Ureter (tissue), 1 donor: ENCODE data around the gene MAP2K1. TPM values are rescaled to one million over a fixed set of nuclear protein-coding genes. Genes with fewer than 3 reads are reported as not detected.
A peak's percentile ranks its signal among the peaks of the same experiment; 100 is the strongest.
"Not testable (repeated sequence)": the region's sequence is repeated elsewhere in the genome, so short reads cannot be mapped to it uniquely, and the experiment has no call there.

ENCODE experiments used
- DNase-seq: peaks from one replicate; pipeline ENCODE4 v3.0.0-alpha.2; 2020; ENCODE audit warnings: low spot score
- total RNA-seq: library from RNA; stranded (reverse); gene quantifications from one replicate; pipeline ENCODE4 v1.2.4, GENCODE V29; 2023
- donor health status: DM: yes; HTN: yes; CAD: no.

The MAP2K1 gene
- total RNA-seq, result 23.1 TPM

DNA sequence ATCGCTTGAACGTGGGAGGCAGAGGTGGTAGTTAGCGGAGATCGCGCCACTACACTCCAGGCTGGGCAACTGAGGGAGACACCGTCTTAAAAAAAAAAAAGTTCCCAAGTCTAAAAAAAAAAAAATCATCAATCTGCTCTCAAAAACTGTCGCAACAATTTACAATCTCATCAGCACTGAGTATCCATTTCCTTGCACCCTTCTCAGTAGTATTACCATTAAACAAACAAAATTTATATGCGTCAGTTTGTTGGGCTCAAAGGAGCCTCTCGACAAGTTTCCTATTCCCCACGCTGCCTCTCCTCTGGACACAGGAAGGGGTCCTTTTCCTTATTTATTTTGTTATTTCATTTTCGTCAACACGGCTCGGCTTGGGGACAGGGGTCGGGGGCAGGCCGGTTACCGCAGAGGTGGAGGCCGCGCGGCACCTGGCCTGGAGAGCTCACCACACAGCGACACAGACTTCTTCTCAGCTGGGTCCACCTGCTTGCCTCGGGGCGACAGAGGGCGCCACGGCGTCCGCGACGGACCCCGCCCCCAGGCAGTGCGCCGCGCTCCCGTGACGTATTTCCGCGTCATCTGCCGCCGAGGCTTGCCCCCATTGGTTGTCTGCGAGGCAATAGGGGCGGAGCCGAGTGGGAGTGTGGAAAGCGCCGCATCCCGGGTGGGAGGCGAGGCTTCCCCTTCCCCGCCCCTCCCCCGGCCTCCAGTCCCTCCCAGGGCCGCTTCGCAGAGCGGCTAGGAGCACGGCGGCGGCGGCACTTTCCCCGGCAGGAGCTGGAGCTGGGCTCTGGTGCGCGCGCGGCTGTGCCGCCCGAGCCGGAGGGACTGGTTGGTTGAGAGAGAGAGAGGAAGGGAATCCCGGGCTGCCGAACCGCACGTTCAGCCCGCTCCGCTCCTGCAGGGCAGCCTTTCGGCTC, at the start of gene MAP2K1:
TSS of gene MAP2K1 (plus strand) at position 709 of the 920 bp plus-strand sequence. CDS start 436 bp downstream, outside the sequence.
- peak; percentile 99 for DNase-seq

GRCh38 chr15:66348530-66348929, 38.2 kb upstream of the MAP2K1 start:
- DNase-seq, result not testable (repeated sequence)

DNA sequence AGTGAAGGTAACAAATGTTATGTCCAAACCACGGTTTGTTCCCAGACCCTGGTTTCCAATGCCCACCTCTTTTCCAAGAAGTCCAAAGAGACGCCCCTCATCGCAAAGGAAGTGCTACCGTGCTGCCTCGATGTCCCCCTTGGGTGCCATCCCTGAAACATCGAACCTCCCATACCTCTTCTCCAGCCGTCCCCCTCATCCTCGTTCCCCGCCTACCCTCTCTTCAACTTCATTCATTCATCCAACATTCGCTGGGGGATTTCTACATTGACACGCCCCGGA, 30.7 kb upstream of the MAP2K1 start:
- no peak for DNase-seq

DNA sequence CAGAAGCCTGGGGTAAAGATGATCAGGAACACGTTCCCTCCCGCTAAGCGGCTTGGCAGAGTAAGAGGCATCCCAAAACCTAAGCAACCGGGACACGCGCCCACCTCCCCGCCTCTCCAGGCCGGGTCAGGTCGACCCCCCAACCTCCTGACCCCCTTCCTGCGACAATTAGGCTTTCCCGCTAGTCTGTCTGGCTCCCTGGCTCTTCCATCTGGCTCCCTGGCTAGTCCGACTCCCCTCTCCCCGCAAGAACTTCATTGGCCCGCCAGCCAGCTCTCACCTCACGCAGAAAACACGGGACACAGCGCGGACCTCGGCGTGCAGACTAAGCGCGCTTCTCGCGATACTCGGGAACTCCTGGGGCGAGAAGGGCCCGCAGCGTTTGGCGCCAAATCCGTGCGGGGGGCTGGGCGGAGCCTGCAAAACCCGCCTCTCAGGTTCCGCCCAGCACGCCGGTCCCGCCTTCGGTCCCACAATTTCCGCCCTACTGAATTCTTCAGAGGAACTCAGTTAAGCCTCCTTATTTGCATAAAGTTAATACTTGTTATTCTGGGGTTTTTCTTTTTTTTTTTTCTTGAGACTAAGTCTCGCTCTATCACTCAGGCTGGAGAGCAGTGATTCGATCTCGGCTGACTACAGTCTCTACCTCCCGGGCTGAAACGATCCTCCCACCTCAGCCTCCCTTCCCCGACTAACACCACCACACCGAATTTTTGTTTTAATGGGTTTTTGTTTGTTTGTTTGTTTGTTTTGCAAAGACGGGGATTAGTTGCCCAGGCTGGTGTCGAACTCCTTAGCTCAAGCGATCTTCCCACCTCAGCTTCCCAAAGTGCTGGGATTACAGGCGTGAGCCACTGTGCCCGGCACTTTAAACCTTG, 30.1 kb upstream of the MAP2K1 start, which contains the start of gene TIPIN:
TSS of gene TIPIN (minus strand) at position 327 of the 878 bp plus-strand sequence. CDS start 3,738 bp downstream, outside the sequence.
- DNase-seq, result peak; percentile 95

DNA sequence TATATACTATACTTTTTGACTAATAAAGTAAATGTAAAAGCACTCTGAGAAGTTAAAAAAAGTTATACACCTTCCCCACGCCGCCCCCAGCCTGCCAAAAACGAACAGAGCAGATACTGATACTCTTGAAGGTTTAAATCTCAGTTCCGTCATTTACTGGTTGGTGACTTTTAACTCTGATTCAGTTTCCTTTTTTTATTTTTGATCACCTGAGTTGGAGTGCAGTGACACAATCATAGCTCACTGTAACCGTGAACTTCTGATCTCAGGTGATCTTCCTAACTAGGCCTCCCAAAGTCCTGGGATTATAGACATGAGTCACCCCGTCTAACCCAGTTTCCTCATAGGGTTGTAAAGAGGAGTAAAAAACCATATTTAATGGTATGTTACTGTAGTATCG, 27.0 kb upstream of the MAP2K1 start:
- no peak for DNase-seq

DNA sequence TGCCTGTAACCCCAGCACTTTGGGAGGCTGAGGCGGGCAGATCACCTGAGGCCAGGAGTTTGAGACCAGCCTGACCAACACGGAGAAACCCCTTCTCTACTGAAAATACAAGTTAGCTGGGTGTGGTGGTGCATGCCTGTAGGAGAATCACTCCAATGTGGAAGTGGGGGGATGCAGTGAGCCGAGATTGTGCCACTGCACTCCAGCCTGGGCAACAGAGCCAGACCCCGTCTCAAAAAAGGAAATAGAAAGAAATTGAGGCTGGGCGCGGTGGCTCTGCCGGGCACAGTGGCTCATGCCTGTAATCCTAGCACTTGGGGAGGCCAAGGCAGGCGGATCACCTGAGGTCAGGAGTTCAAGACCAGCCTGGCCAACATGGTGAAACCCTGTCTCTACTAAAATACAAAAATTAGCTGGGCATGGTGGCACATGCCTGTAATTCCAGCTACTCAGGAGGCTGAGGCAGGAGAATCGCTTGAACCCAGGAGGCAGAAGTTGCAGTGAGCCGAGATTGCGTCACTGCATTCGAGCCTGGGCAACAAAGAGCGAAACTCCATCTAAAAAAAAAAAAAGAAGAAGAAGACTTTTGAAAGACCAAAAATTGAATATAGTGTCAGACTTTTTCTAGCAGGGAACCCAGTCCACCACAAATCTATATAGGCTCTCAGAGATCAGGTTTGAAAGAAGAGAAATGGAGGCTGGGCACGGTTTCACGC, 24.8 kb upstream of the MAP2K1 start:
- not testable (repeated sequence) for DNase-seq

- no peak for DNase-seq
Measured at GRCh38 chr15:66362776-66363175, 23.9 kb upstream of the MAP2K1 start.

DNA sequence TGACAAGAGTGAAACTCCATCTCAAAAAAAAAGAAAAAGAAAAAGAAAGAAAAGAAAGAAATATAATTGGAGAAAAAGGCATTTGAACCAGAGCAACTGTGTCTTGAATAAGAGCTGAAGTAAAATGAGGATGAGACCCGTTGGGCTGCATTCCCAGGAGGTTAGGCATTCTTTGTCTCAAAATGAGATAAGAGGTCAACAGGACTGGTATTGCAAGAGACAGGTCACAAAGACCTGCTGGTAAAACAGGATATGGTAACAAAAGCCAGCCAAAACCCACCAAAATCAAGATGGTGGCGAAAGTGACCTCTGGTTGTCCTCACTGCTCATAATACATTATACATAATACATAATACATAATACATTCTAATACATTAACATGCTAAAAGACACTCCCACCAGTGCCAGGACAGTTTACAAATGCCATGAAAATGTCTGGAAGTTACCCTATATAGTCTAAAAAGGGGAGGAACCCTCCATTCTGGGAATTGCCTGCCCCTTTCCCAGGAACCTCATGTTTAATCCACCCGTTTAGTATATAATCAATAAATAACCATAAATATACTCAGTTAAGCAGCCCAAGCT, 21.7 kb upstream of the MAP2K1 start:
- no peak for DNase-seq

DNA sequence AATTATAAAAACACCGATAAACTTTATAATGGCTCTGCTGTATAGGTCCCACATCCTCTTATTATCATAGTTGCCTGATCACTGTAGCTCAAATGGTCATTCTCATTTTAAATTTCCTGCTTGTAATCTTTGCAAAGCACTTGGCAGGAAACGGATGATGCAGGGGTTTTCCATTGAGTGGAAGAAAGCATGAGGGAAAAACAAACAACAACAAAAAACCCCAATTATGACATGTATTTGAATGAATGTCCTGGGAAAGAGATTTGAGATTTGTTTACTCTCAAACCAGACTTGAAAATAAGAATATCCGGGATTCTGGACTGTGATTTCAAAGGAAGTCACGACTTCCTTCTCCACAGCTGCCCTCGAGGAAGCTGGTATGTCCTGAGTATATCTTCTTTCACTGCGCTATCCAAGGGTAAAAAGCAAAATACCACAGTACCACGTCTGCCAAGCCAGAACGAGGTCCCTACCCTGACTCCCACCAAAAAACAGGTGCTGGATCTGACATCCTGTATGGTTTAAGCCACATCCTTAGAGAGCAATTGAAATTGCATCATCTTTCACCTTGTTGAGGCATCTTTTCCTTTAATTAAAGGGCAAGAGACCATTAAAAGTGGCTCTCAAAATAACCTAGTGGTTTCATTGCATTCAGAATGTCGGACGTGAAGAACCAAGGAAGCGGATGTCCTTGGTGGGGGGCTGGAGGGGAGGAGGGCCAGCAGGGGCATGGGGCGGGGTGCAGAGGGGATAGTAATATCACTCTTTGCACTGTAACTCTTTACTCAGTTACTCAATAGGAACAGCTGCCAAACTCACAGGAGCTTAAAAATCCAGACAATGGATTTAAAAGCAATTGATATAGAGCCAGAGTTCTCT, 16.7 kb upstream of the MAP2K1 start:
- no peak for DNase-seq

GRCh38 chr15:66374179-66374578, 12.5 kb upstream of the MAP2K1 start:
- DNase-seq, result no peak

GRCh38 chr15:66378814-66379430, 7.8 kb upstream of the MAP2K1 start:
- DNase-seq, result no peak

GRCh38 chr15:66381376-66381775, 5.3 kb upstream of the MAP2K1 start:
- DNase-seq, result not testable (repeated sequence)

DNA sequence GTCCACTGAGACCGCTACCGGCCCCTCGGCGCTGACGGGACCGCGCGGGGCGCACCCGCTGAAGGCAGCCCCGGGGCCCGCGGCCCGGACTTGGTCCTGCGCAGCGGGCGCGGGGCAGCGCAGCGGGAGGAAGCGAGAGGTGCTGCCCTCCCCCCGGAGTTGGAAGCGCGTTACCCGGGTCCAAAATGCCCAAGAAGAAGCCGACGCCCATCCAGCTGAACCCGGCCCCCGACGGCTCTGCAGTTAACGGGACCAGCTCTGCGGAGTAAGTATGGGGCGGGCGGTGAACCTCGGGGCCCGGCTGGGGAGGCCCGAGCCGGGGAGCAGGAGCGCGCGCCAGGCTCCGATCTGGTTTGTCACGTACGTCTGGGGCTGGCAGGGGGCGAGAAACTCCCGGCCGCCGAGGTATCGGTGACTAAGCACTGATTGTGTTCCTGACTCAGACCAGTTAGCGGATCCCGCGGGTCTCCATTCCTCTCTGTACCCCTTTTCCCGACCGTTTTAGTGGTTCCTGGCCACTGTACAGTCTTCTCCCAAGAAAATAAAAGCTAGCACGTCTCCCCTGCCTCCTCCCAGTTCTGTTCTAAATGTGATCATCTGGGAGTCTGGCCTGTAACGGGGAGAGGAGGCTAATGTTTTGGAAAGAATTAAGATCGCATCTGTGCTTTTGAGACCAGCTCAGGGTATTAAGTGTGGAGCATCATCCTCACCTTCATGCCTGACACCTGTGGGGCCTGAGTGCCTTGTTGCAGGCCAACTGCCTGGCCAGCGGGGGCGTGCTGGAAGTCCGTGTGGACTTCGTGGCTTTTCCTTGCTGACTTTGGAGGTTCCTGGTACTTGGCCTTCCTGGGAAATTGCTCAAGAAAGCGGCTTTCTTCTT, 691 bp downstream of the MAP2K1 start:
- DNase-seq, result peak; percentile 73

GRCh38 chr15:66388043-66388363, 1.3 kb downstream of the MAP2K1 start:
- no peak for DNase-seq

- no peak for DNase-seq
Measured at GRCh38 chr15:66388576-66388975, 1.9 kb downstream of the MAP2K1 start.

GRCh38 chr15:66389098-66389858, 2.6 kb downstream of the MAP2K1 start:
- DNase-seq, result no peak

GRCh38 chr15:66389859-66390381, 3.2 kb downstream of the MAP2K1 start:
- no peak for DNase-seq

- DNase-seq, result no peak
Measured at GRCh38 chr15:66390678-66391077, 4.0 kb downstream of the MAP2K1 start.
